OCI-LY7 (cell line): Measurements from ENCODE around the gene STK11IP.

Source experiments
- CTCF ChIP-seq: fragments of 200-600 bp; sonication (generic); conservative IDR thresholded peaks from 2 replicates; pipeline ENCODE4 v1.5.1; 2014; ENCODE audit warnings: mild to moderate bottlenecking, antibody characterized with exemption, low read length, moderate library complexity, mixed read lengths
- EZH2phosphoT487 ChIP-seq: fragments of 200-600 bp; sonication (generic); IDR thresholded peaks from 2 replicates; pipeline ENCODE4 v1.6.1; 2018; ENCODE audit warnings: low read depth, borderline replicate concordance, mild to moderate bottlenecking, mixed run types, antibody characterized with exemption, low read length, moderate library complexity, mixed read lengths

GRCh38 chr2:219658196-219658846, 60.7 kb downstream of the STK11IP start:
- TF ChIP-seq CTCF (no peak), EZH2phosphoT487 (no peak)
